GM19372 (cell line): Measurements from ENCODE around the gene NTRK2.
"Not testable (repeated sequence)": the region's sequence is repeated elsewhere in the genome, so short reads cannot be mapped to it uniquely, and the experiment has no call there.

Experiments
- ATAC-seq: cut with Tn5 transposase; IDR thresholded peaks from one replicate; pipeline ENCODE4 v1.9.1; 2021; ENCODE audit warnings: mild to moderate bottlenecking, low read depth, moderate library complexity; ENCODE audit not compliant: unreplicated experiment

Gene NTRK2

DNA sequence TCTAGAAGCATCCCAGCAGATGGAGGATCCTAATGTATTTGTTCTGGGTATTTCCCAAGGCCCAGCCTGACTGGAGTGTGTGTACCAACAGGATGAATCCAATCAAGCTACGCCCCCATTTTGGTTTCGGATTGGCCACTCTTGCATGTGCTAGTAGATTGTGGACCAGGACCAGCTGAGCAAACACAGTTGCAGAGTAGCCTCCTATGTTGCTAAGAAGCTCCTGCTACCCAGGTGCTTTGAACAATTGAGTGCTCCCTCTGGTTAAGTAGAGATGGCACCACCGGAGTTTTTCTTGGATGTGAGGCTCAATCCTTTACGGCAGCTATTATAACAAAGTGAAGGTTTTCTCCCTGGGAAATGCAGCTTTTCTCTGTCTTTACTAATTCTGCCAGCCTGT lies 204.5 kb downstream of the NTRK2 start:
- no peak for ATAC-seq

DNA sequence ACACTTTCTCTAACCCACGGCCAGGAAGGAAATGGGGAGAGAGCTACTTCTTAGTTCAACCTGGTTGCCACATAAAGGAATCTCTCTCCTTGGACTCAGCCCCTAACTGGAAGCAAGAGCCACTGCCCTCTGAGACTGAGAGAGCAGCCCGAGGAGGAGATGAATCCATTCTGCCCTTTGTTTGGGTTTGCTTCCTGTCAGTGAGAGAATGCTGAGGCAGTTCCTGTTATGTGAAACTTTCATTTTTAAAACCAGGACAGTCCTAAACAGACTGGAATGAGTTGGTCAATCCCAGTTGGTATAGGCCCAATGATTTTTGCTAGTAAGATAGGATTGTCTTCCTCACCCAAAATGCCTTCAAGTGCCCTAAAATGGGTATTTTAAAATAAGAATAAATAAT lies 205.1 kb downstream of the NTRK2 start:
- no peak for ATAC-seq

DNA sequence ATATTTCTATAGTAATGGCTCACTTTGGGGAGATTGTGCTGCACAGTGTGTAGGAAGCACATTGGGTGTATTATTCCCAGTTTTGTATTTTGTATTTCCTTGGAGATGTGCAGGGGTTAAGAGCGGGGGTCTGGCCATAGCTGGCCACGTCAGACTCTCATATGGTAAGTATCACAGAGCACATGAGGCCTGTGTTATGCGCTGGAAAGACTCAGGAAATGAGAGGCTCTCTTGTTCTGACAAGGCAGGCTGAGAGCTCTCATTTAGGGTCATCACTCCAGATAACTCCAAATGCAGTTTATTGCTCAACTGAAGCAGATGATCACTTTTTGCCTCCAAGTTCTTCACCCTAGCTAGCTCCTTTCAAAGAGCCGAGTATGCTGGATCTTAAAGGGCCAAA lies 205.7 kb downstream of the NTRK2 start:
- no peak for ATAC-seq

DNA sequence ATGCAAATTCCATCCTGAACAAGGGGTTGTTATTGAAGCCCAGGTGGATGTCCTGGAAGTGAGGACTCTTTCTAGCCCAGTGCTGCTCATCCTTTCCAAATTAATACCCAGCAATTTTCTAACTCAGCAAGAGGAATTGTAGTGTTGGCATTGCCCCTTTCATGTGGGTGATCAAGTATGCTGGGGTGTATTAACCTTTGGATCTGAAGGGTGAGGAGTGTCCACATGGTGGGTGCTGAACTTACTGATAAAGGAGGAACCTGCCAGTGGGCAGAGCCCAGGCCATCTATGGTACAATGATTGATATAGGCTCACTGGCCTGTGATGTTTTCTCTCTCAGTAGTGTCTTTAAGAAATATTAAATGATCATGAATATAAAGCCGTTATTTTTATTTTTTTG lies 210.1 kb downstream of the NTRK2 start:
- ATAC-seq, result no peak

DNA sequence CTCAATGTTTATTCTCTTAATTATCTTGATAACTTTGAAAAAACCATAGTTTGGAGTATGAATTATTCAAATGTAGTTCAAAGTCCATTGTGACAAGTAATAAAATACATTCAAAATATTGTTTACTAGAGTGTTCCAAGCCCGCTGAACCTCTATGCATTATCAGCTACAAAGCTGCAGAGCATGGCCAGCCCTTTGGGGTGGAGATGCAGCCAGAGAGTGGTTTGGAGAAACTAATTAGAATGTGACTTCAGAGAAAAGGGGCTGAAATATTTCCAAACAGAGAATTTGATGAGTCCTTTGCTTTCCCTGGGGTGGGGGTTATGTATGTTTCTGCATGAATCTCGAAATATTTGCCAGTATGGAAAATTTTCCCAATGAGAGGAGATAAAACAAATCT lies 211.3 kb downstream of the NTRK2 start:
- ATAC-seq, result no peak

DNA sequence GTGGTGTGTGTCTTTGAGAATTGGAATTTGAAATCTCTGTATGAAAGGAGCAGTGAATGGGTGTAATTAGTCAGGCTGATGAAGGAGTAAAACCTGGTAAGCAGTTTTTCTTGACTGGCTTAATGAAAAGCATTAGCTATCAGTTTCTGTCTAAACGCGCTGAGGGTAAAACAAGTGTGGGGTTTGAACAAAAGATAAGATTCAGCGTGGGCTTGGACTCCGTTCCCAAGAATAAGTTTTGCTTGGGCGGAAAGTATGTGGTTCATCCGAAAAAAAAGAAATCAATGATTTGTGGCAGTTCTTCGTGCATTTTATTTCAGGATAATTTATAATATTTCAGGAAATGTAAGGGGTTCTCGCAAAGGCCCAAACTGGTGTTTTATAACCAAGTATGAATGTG lies 217.3 kb downstream of the NTRK2 start:
- no peak for ATAC-seq

DNA sequence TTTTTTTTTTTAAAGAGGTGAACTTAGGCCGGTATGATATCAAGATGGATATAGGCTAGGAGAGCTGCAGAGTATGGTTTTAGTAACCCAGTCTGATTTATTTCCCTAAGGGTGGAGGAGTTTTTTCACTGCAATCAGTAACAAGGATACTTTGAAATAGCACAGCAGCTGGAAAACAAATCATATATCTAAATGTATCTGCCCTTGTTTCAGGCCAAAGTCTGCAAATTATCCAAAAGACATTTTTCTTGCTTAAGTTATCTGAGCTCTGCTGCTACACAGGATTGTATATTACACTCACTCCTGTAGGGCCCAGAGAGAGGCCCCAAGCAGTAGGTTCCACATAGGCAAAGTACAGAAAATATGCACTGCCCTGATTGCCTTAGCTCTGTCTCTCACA lies 222.4 kb downstream of the NTRK2 start:
- ATAC-seq, result no peak

DNA sequence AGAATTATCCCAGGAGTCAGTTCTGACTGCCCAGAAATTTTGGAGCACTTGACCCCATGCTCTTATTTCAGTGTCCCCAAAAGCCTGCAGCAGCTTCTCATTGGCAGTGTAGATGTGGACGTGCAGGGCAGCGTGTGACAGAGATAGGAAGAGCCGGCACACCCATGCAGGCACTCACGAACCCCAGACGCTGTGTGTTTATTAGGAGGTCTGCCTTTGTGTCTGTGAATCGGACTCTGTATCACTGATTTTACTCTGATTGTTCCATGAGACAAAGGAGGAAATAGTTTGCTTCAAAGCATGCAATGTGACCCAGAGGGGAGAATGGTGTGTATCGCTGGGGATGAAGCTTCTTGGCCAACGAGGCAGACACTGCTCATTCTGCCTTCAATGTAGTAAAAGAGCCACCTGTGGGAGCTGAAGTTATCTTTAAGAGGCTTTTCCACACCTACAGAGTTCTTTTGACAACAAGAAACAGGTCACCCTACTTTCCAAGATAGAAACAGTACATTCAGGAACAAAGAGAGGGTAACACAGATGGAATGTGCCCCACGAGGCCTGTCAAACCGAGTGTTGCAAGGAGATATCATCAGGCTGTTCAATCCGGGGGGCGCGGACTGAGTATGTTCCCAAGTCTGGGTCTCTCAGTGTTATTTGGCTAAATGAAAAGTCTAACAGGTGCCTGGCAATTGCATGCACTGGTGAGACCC lies 224.0 kb downstream of the NTRK2 start:
- no peak for ATAC-seq

DNA sequence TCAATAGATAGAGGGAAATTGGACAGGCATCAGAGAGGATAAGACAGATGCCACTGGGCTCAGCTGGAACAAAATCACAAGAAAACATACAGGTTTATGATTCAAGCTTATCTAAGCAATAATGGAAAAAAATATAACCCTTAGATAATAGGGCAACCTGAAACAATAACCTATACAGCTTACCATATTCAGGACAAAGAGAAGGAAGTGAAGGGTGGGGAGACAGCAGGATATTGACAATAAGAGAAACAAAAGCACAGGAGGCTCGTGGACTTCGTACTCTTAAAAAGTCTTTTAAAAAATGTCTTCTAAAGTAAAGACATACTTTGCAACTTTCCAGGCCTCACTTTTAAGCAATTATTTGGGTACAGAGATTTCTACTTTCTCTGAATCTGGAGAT lies 225.3 kb downstream of the NTRK2 start:
- ATAC-seq, result no peak

DNA sequence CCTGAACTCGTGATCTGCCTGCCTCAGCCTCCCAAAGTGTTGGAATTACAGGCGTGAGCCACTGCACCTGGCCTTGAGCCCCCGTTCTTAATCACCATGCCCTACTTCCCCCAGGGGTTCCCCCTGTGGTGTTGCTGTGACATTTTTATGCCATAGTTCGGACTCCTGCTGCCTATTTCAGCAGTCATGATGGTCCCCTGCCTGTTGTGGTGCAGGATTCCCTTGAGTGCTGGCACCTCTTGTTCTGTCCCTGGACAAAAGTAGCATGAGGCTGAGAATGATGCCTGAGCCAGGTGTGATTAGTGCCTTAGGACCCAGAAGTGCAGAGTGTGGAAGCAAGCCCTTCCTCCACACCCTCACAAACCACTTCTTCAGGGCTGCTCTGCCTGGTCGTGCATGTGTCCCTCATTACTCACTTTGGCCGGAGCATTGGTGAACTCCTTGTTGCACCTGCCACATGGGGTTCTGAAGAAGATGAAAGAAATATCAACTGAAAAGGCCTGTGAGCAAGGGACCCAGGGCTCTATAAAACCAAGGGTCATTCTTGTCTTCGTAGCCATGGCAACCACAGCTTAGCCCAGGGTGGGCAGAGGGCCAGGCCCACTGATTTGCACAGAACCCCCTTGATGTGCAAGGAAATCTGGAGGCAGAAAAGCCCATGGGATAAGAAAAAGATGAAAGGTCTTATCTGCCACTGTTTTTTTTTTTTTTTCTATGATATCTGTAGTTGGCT lies 228.0 kb downstream of the NTRK2 start:
- ATAC-seq, result no peak

DNA sequence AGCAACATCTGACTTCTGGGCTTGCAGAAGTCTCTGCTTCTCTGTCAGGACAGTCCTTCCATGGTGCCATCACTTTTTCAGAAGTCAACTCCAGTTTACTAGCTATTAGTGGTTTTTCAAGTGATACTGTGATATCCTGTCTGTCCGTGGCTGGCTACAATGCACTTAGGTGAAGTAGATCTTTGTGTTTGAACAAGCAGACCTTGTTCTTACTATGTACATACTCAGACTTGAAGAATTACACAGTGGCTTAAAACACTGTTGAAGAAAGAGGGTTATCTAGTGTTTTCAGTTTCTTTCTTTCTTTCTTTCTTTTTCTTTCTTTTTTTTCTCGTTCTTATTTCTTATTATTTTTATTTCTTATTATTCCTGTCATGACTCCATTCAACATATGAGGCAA lies 228.7 kb downstream of the NTRK2 start:
- ATAC-seq, result no peak

DNA sequence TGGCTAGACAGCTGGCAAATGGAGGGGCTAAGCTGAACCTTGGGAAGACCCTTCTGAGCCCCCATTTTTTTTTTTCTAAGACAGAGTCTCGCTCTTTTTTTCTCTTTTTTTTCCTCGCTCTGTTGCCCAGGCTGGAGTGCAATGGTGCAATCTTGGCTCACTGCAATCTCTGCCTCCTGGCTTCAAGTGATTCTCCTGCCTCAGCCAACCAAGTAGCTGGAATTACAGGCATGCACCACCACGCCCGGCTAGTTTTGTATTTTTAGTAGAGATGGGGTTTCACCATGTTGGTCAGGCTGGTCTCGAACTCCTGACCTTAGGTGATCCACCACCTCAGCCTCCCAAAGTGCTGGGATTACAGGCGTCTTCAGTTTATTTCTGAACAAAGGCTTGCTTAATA lies 229.1 kb downstream of the NTRK2 start:
- ATAC-seq, result not testable (repeated sequence)

DNA sequence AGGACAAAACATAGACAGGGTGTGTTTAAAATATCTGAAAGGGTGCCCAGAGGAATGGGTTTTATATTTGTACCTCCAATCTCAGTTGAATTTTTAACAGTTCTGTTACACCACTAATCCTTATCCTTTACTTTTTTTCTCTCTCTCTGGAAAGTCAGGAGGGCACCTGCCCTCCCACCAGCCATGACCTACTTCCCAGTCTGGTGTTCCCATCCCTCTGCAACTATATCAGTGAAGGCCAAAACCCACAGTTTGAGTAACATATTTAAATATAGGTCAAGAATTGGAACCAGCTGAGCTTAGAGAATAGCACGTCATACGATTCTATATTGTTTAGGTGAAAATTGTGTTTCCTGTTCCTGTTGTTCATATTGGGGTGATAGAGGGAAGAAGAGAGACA lies 229.8 kb downstream of the NTRK2 start:
- ATAC-seq, result no peak

DNA sequence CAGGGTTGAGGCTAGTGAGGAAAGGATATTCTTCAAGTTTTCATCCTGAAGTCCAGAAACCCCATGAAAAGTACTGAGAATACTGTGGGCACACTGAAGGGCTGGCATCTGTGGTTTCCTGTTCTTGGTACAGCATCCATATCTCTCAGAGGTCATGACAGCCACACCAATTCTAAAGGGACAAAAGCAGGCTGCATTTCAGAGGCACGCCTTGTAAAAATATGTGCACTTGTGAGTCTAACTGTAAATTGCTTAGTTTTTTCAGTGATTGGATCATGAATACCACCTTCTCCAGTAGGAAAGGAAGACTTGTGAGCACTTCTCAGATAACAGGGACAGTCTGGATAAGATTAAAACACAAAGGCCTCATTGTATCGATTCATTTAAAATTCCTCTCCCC lies 230.9 kb downstream of the NTRK2 start:
- ATAC-seq, result no peak

DNA sequence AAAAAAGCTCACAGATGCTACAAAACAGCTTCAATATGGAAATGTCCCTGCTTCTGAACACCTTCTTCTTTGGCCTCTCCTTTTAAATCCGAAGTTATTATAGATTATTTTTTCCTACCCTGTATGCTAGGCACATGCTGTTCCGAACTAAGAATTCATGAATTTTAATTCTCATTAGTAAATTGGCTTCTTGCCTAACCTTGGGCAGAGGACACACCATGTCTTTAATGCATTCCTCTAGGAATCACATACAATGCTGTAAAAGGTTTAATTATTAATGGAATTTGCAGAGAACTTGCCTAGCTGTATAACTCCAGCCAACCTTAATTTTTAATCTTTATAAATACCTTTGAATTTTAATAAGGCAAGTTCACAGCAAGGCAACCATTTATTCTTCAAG lies 234.4 kb downstream of the NTRK2 start:
- ATAC-seq, result no peak

DNA sequence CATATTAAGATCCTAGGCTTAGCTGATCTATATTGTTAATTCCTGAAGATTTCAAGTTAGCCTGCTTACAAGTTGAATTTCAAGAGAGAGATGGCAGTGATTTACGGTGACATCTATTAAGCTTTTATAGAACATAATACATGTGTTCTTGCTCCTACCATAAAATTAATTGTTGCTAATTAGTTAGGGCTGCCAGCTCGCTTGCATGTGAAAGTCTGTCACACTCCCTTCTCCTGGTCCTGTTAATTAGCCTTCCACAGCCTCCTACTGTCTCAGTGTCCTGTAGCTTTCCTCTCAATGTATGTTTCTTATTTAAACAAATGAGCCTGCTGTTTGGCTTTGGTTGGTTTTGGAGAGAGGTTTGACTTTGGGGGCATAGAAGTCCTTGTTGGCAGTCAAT lies 247.2 kb downstream of the NTRK2 start:
- ATAC-seq, result no peak

DNA sequence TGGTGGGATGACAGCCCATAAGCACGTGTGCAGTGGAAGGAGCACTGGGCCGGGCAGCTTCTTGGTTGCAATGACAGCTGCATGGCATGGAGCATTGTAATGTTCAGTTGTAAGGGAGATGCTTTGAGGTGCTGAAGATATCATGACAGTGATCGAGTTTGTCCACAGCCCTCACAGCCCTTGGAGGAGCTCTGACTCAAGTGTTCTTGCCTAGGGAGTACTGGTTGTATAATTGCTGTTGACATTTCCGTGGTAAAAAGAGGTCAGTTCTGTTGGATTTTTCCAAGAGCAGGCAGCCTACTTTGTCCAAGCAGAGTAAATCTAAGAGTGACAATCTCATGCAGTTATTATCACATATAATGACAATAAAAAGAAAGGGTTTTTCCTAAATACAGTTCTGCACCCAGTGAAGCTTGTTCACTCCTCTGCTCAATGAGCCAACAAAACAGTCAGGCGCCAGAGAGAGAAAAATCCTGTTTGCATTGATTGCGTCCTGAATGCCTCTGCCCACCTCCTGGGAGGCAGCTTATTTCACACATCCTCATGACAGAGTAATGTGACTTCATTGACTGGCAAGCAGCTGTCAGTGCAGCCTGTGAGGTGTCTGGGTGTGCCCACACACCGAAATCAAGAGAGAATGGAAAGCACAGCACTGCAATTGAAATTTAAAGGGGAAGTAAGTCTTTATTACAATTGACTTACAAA lies 248.0 kb downstream of the NTRK2 start:
- no peak for ATAC-seq

DNA sequence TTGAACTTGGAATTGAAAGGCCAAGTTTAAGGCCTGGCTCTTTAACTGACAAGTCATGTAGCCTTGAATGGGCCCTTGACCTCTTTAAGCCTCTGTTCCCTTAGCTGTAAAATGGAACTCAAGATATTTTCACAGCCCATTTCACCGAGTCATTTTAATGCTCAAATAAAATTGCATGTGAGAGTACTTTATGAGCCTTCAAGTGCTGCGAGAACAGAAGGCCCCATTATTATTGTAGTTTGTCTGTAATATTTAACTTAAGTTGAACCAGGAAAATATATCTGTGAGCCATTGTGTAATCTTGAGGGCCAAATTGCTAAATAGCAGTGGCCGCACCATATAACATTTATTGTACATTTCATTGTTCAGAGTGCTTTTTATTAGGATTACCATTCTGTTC lies 249.9 kb downstream of the NTRK2 start:
- no peak for ATAC-seq

DNA sequence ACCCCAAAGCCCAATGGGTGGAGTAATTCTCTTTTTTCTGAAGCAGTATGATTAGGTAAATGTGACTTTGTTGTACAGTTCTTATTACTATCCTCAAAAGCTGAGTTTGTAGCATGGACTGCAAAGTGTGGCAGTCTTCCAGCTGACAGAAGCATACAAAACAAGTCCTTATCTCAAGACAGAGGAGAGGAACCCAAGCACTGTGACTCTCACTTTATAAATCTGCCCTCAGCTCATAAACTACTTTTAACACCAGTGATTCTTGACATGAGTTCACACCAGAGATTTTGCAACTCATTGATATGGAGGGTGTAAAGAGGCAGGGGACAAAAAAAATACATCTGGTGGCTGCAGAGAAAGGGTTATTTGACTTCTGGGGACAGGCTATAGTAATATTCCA lies 251.6 kb downstream of the NTRK2 start:
- ATAC-seq, result no peak

DNA sequence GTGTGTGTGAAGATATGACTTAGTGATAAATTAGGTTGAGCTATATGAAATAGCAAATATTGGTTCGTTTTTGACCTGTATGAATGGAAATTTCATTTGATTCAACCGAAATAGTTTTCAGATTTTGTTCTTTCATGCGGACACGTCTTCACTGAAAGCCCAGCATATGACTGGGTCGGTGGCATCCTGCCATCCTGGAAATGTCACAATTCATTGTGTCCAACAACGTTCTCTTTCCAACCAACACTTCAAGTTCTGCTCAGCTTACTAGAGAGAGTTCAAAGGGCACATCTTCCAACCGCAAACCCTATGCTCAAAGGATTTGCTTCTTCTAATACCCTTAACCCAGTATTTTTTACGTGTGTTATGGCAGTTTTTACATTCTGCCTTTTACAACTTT lies 252.5 kb downstream of the NTRK2 start:
- ATAC-seq, result no peak

DNA sequence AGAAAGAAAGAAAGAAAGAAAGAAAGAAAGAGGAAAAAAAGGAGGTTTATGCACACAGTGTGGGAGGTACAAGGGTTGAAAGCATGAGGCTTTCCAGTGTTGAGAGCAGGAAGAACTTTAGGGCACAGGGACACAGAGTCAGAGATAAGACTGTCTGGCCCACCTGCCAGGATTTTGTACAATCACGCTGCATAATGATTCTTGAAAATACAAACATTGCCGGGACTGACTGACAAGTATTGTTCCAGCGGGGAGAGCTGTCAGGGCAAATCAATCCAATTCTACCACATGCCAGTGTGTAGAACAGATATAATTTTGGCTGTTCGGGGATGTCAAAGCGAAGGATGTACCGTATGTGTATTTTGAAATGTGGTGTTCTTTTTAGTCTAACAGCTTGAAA lies 254.7 kb downstream of the NTRK2 start:
- no peak for ATAC-seq
